HG03520 (cell line): ENCODE measurements around the gene KAZN.
"Not testable (repeated sequence)": the region's sequence is repeated elsewhere in the genome, so short reads cannot be mapped to it uniquely, and the experiment has no call there.

ENCODE experiments used
- ATAC-seq: cut with Tn5 transposase; IDR thresholded peaks from one replicate; pipeline ENCODE4 v1.9.1; 2021; ENCODE audit warnings: mild to moderate bottlenecking, moderate library complexity; ENCODE audit not compliant: unreplicated experiment

KAZN gene

GRCh38 chr1:14598498-14599182 lies at the start of gene KAZN:
Gene KAZN (plus strand): TSS chr1:14598685.
- ATAC-seq = no peak

- no peak for ATAC-seq
These were observed 48.4 kb upstream of the KAZN start for GRCh38 chr1:14549897-14550620.

GRCh38 chr1:14551386-14551785 lies 47.1 kb upstream of the KAZN start:
- ATAC-seq = no peak

GRCh38 chr1:14552246-14552965 lies 46.1 kb upstream of the KAZN start:
- ATAC-seq = no peak

- no peak for ATAC-seq
These were observed 44.8 kb upstream of the KAZN start for GRCh38 chr1:14553711-14554110.

GRCh38 chr1:14555091-14555490 lies 43.4 kb upstream of the KAZN start:
- no peak for ATAC-seq

GRCh38 chr1:14561014-14561693 lies 37.3 kb upstream of the KAZN start:
- no peak for ATAC-seq

GRCh38 chr1:14565090-14565489 lies 33.4 kb upstream of the KAZN start:
- no peak for ATAC-seq

GRCh38 chr1:14567056-14567455 lies 31.4 kb upstream of the KAZN start:
- ATAC-seq = no peak

- ATAC-seq = no peak
These were observed 30.6 kb upstream of the KAZN start for GRCh38 chr1:14567903-14568302.

- no peak for ATAC-seq
These were observed 29.6 kb upstream of the KAZN start for GRCh38 chr1:14568716-14569355.

GRCh38 chr1:14570514-14570913 lies 28.0 kb upstream of the KAZN start:
- ATAC-seq = no peak

- ATAC-seq = no peak
These were observed 26.4 kb upstream of the KAZN start for GRCh38 chr1:14571810-14572767.

- no peak for ATAC-seq
These were observed 25.6 kb upstream of the KAZN start for GRCh38 chr1:14572861-14573260.

- no peak for ATAC-seq
These were observed 22.3 kb upstream of the KAZN start for GRCh38 chr1:14576155-14576554.

GRCh38 chr1:14577261-14577660 lies 21.2 kb upstream of the KAZN start:
- ATAC-seq = no peak

GRCh38 chr1:14578156-14578555 lies 20.3 kb upstream of the KAZN start:
- no peak for ATAC-seq

- not testable (repeated sequence) for ATAC-seq
These were observed 18.2 kb upstream of the KAZN start for GRCh38 chr1:14580295-14580694.

- ATAC-seq = no peak
These were observed 17.5 kb upstream of the KAZN start for GRCh38 chr1:14580986-14581385.

- no peak for ATAC-seq
These were observed 14.7 kb upstream of the KAZN start for GRCh38 chr1:14583788-14584187.
